Measurements from ENCODE around the gene UBL7. TPM values are rescaled to one million over a fixed set of nuclear protein-coding genes. Genes with fewer than 3 reads are reported as not detected.

The UBL7 gene
- total RNA-seq, 1 donor from 2014 or later = 50.1 TPM

GRCh38 chr15:74431645-74432044, 29.3 kb downstream of the UBL7 start:
- H3K4me3 Mint-ChIP-seq = peak overlapping the region; percentile 88
- TF ChIP-seq CTCF (conservative IDR thresholded peaks at IDR 0.05) = no peak
- DNase-seq (ENCODE audit: low read depth, low spot score) = no peak
- H3K36me3 Mint-ChIP-seq (ENCODE audit: low read depth) = no peaks in the 10 kb centered on the region
- no peak overlapping the region for H3K27ac Mint-ChIP-seq (ENCODE audit: unreplicated experiment)
- H3K27me3 Mint-ChIP-seq (ENCODE audit: low read depth) = peaks cover 14% of the 10 kb centered on the region
- no peaks in the 10 kb centered on the region for H3K9me3 Mint-ChIP-seq
- H3K4me1 Mint-ChIP-seq = peaks cover 33% of the 10 kb centered on the region

- Mint-ChIP-seq H3K27me3 (ENCODE audit: low read depth) (peaks cover 14% of the 10 kb centered on the region), H3K9me3 (no peaks in the 10 kb centered on the region), H3K4me3 (peak overlapping the region; percentile 84), H3K36me3 (ENCODE audit: low read depth) (no peaks in the 10 kb centered on the region), H3K27ac (ENCODE audit: unreplicated experiment) (no peak overlapping the region), H3K4me1 (peaks cover 36% of the 10 kb centered on the region)
- TF ChIP-seq CTCF (conservative IDR thresholded peaks at IDR 0.05) = no peak
- no peak for DNase-seq (ENCODE audit: low read depth, low spot score)
Measured at GRCh38 chr15:74431116-74431515, 29.8 kb downstream of the UBL7 start.

- no peaks in the 10 kb centered on the region for H3K36me3 Mint-ChIP-seq (ENCODE audit: low read depth)
- no peaks in the 10 kb centered on the region for H3K9me3 Mint-ChIP-seq
- peaks cover 40% of the 10 kb centered on the region for H3K4me1 Mint-ChIP-seq
- DNase-seq (ENCODE audit: low read depth, low spot score) = no peak
- no peak overlapping the region for H3K27ac Mint-ChIP-seq (ENCODE audit: unreplicated experiment)
- TF ChIP-seq CTCF (conservative IDR thresholded peaks at IDR 0.05) = no peak
- H3K4me3 Mint-ChIP-seq = peak overlapping the region; percentile 41
- H3K27me3 Mint-ChIP-seq (ENCODE audit: low read depth) = peaks cover 14% of the 10 kb centered on the region
Measured at GRCh38 chr15:74430510-74430951, 30.4 kb downstream of the UBL7 start.

DNA sequence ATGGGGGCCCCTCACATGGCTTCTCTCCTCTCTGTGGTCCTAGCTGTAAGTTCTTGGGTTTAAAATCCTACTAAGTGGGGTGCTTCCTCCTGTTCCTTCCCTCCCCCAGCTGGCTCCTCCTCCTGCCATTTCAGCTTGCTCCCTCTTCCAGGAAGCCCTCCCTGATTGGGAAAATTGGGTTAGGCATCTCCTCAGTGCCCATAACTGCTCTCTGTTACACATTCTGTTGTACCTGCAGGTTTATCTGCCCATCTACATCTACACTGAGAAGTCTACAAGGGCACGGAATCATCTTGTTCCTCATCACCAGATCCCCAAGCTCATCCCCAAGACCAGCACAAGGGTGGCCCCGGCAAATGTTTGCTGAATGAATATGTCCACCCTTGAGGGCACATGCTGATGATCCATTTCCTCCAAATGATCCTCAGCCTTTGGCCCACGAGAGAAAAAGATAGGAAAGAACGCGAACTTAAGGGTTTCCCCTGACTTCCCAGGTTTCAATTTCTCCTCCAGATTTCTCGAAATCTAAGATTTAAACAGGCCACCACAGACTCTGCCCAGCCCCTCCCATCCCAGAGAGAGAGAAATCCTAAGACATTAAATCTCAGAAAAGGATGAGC, 31.1 kb downstream of the UBL7 start:
- H3K36me3 Mint-ChIP-seq (ENCODE audit: low read depth) = no peaks in the 10 kb centered on the region
- peak overlapping the region; percentile 28 for H3K4me3 Mint-ChIP-seq
- peaks cover 40% of the 10 kb centered on the region for H3K4me1 Mint-ChIP-seq
- H3K27me3 Mint-ChIP-seq (ENCODE audit: low read depth) = peaks cover 14% of the 10 kb centered on the region
- DNase-seq (ENCODE audit: low read depth, low spot score) = no peak
- H3K9me3 Mint-ChIP-seq = no peaks in the 10 kb centered on the region
- TF ChIP-seq CTCF (conservative IDR thresholded peaks at IDR 0.05) = no peak
- no peak overlapping the region for H3K27ac Mint-ChIP-seq (ENCODE audit: unreplicated experiment)

- peaks cover 14% of the 10 kb centered on the region for H3K27me3 Mint-ChIP-seq (ENCODE audit: low read depth)
- H3K4me3 Mint-ChIP-seq = no peak overlapping the region
- no peaks in the 10 kb centered on the region for H3K36me3 Mint-ChIP-seq (ENCODE audit: low read depth)
- DNase-seq (ENCODE audit: low read depth, low spot score) = no peak
- no peak for TF ChIP-seq CTCF (conservative IDR thresholded peaks at IDR 0.05)
- no peak overlapping the region for H3K27ac Mint-ChIP-seq (ENCODE audit: unreplicated experiment)
- H3K4me1 Mint-ChIP-seq = peaks cover 40% of the 10 kb centered on the region
- H3K9me3 Mint-ChIP-seq = no peaks in the 10 kb centered on the region
Measured at GRCh38 chr15:74428970-74429780, 31.8 kb downstream of the UBL7 start.
